HG03558 (cell line): ENCODE measurements around the gene CFC1B.
"Not testable (repeated sequence)": the region's sequence is repeated elsewhere in the genome, so short reads cannot be mapped to it uniquely, and the experiment has no call there.

Experiments used
- ATAC-seq: cut with Tn5 transposase; IDR thresholded peaks from one replicate; pipeline ENCODE4 v1.9.1; 2021; ENCODE audit warnings: moderate number of reproducible peaks; ENCODE audit not compliant: unreplicated experiment; ENCODE audit errors: extremely low read depth

The CFC1B gene

DNA sequence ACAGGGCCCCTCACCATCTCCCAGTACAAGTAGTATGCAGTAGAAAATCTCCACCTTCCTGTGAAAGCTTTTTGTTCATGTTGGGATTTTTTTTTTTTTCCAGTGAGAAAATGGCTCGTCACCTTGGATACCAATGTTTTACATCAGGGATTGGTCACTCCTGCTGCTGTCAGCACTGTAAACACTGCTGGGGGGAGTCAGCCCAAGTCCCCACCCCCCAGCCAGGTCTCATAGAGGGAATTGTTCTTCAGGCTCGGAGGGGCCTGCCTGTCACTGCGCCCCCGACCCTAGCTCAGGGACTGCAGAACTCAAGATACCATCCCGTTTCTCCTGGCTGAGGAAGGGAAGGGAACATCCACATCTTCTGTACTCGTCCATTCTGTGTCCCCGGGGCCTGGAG lies at the start of gene CFC1B:
Gene CFC1B, plus strand, starts transcription at position 231 of the 400 bp plus-strand sequence. CDS start 263 bp downstream, outside the sequence.
- not testable (repeated sequence) for ATAC-seq

DNA sequence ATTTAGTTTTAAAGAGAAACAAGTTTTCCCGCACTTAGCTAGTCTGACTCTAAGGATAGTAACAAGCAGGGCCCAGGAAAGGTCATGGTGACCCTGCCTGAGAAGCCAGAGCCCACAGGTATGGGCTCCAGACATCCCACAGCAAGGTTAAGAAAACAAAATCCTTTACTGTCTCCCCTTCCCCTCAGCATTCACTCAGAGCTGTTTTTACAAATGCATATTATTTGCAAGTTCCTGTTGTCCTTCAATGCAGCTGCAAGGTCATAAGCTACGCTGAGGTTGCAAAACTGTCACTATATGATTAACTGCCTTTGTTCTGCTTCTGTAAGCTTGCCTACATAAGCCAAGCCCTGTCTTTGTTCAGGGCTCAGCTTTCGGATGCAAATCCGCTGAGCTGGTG lies 29.9 kb upstream of the CFC1B start:
- not testable (repeated sequence) for ATAC-seq

DNA sequence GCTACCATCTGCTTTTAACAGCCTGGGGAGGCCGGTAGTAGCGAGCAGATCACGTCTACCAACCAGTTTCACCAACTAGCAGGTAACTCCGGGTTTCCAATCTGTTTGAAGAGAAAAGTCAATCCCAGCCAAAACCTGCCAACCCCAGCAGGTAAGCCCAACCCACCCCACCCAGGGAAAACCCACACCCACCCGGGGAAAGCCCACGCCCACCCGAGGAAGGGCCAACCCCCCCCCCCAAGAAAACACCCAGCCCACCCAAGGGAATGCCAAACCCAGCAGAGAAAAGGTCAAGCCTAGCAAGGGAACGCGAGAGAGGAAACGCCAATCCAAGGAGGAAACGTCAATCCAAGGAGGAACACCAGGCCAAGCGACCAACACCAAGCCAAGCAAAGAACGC lies 11.8 kb upstream of the CFC1B start, which contains the start of gene POTEI:
Gene POTEI, minus strand, starts transcription at position 101 of the 400 bp plus-strand sequence. Its CDS starts 93 bp downstream, at position 8.
- ATAC-seq = not testable (repeated sequence)

DNA sequence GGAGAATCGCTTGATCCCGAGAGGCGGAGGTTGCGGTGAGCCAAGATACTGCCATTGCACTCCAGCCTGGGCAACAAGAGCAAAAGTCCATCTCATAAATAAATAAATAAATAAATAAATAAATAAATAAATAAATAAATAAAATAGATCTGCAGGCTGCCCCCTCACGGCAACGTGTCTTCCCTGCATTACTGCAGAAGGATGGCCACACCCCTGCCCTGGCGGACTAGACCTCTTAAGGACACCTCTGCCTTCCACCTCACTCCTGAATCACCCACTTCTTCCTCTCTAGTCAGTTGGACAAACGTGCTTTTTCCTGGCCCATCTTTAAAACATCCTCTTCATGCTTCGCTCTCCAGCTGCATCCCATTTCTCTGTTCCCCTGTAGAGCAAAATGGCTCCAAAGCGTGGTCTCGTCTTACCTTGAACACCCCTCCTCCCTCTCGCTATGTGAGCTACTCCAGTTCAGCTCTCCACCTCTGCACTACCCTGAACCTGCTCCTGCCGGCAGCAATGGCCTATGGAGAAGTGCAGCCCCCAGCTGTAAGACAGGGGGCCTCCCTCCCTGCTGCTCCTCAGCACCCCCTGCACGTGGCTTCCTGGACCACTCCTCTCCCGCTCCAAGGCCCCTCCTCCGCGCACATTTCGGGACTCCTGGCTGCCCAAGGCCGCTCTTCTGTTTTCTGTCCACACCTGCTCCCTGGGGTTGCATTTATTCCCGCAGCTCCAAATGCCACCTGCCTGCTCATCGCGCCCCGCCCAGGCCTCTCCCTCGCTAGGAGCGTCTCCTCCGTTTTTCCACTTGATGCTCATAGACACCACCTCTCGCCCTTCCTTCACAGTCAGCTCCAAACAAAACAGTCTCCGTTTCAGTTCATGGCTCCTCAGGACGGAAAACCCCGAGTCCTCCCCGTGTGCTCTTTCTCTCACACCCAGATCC lies 9.9 kb upstream of the CFC1B start:
- ATAC-seq = not testable (repeated sequence)

DNA sequence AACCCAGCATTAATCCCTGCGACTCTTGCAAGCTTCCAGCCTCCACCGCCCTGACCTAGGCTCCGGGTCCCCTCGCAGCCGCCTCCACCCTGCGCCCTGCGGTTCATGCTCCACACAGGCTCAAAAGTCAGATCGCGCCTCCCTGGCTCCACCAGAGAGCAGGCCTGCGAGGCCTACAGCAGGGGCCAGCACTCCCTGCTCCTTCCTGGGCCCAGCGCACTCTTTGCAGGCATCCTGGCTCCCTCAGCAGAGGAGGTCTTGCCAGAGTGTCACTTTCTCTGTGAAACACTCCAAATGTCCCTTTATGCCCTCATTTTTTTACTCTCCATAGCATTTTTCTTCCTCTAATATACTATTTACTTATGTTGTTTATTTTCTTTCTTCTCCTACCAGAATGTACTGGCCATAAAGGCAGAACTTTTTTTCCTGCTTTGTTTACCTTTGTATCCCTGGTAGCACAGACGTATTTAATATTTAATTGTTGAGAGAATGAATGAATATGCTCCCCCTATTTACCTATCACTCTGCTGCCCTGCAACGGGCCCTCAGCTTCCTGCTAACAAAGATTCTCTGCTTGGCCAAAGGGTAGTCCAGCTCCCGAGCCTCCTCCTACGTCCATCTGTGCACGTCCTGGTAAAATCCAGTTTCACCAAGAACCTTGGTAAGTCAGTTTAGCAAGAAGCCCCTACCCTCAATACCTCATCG lies 9.1 kb upstream of the CFC1B start:
- not testable (repeated sequence) for ATAC-seq

DNA sequence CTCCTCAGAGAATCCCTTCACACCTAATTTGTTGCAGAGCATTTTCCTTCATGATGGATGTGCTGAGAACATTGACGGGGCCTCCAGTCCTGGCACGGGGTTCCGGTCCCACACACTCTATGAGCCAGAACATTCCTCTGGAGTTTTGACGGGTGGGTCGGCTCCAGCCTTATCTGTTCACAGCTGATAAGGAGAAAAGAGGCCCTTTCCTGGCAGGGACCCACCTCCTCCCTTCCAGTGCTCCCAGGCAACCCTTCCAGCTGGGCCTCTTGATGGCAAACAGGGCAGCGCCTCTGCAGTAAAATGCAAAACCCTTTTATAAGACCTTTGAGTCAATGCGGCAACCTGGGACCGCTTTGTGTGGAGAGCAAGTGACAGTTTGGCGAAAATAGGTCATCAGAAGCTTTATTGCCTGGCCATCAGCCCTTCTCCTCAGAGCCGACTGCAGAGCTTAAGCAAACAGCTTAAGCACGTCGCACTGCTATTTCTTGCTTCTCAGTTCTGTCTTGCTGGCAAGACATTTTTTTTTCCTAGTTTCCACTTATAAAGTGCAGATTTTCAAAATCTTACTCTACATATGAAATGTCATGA lies 2.4 kb upstream of the CFC1B start:
- not testable (repeated sequence) for ATAC-seq

DNA sequence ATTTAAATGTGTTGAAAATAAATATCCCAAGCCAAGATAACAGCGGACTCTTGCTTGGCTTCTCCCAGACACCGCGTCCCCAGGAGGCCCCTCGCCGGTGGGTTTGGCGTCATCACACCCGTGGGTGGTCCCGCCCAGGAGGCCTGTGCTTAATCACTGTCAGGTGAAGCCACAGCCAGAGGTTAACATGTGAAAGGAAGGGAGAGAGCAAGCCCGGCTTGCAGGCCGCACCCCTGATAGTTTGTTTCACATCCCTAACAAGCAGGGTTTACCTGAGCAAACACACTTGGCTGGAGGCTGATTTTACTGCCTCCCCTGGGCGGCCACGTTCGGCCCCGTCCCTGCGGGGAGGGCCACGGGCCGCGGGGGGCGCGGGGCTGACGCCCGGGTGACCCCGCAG lies 1.4 kb downstream of the CFC1B start:
- not testable (repeated sequence) for ATAC-seq

DNA sequence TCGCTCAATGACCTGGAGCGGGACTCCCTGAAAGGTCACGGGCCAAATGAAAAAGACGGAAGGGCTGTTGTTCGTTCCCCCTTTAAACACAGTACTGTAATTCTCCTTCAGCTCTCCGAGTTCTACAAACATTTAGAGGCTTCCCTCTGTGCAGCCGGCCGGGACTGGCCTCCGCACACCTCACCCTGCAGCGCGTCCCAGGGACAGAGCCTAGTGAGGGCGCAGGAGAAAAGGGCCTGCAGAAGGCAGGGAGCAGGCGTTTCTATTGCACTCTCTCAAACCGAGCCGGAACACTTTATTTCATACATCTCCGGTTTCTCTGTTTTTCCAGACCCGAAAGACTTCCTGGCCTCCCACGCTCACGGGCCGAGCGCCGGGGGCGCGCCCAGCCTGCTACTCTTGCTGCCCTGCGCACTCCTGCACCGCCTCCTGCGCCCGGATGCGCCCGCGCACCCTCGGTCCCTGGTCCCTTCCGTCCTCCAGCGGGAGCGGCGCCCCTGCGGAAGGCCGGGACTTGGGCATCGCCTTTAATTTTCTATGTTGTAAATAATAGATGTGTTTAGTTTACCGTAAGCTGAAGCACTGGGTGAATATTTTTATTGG lies 6.4 kb downstream of the CFC1B start:
- not testable (repeated sequence) for ATAC-seq

DNA sequence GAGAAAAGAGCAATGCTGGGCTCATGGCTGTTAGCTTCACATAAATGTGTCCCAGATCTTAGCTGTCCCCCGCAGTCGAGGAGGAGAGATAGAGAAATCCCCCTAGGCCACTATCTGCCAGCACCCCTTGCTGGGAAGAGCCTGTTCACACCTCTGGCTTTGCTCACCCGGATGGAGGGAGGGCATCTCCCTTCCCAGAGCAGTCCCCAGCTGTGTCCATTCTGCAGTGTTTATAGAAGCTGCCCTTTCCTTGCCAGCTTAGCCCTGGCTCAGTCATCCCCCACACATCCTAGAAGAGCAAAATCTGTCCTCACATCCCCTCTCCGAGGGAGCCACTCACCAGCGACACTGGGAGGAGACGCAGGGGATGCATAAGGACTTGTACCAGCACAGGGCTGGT lies 8.5 kb downstream of the CFC1B start:
- not testable (repeated sequence) for ATAC-seq

DNA sequence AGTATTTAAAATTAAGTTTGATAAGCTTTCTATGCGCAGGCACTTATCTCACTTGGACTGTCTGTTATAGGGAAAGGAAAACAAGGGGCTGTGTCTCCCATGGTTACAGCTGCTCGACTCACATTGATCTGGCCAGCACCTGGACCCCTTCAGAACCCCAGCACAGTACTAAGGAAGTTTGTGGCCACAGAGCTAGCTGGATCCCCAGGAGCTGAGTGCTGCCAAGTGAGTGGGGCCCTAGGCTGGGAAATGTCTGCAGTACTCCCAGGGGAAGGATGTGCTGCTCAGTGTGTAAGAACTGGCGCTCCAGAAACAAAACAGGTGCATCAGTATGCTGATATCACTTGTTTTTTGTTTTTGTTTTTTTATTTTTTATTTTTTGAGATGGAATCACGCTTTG lies 9.2 kb downstream of the CFC1B start:
- ATAC-seq = not testable (repeated sequence)

DNA sequence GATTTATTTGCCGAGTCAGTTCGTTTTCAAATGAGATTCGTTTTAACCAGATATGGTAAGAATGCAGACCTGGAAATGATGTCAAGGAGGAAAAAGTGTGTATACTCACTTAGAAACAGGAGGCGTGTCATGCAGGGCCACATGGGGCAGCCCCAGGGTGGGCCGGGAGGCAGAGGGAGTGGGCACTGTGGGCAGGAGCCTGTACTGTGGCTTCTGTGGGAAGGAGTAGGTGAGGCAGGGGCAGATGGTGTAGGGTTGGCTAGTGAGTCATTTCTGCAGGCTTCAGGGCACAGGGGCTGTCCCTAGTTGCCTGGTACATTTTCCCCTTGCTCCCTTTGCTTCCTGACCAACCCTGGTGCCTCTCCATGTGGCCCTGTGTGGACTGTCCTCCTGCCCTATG lies 10.2 kb downstream of the CFC1B start:
- ATAC-seq = peak; percentile 87

DNA sequence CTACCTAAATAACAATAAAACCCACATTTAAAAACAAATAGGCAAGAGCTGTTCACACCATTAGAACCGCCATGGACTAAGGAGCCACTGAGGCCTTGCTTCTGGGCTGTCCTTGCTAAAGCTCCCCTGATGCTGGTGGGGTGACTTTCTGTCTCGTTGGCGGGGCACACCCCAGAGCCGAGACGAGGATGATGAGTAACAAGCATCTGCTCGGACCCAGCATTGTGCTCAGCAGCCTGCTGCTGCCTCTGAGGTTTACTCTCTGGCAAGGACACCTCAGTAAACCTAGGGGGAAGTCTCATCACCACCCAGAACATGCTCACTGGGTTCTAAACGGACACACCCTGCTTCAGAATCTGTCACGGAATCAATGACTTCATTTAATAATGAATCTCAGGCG lies 10.7 kb downstream of the CFC1B start:
- peak; percentile 16 for ATAC-seq

DNA sequence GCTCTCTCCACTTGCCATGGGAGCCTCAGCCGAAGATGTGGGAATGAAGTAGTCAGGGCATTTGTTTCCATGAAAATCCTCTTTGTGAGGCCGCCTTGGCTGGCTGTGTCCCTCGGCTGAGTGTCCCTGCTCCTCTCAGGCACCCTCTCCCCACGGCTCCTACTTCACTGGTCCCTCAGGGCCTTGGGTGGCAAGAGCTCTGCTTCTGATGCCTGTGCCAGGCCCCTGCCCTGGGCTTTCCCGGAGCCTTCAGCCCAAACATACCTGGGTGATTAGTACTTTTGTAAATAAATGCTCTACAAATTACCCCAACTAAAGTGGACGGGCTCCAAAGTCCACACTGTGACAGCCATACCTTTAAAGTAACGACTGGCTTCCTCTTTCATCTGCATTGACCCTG lies 15.6 kb downstream of the CFC1B start:
- not testable (repeated sequence) for ATAC-seq

DNA sequence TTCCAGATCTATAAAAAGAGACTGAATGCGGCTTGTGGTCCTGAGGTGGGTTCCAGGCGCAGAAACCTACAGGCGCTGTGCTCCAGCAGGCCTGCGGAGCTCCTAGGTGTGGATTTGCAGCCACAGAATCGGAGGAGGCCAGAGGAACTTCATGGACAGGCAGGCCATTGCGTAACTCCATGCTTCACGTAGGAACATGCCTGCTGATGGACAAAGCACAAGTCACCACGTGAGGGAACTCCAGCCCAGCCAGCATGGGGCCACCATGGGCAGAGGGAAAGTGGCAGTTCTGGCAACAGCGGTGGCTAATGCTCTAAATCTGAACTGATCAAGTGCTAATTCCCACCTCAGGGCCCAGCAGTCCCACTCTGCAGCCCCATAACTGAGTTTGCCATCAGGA lies 17.2 kb downstream of the CFC1B start:
- not testable (repeated sequence) for ATAC-seq

DNA sequence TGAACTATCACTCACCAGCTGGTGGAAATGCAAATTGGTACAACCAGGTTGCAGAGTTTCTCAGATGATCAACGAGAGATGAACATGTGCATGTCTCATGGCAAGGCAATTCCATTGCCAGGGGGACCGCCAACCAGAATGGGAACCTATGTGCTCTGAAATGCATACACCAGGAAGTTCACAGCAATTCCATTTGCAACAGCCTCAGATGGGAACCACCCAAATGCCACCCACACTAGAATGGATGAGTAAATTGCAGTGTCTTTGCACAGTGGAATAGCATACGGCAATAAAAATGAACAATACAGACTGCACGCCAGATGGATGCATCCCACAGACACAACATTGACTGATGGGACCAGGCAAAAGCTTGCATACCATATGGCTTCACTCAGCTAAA lies 21.8 kb downstream of the CFC1B start:
- ATAC-seq = not testable (repeated sequence)

DNA sequence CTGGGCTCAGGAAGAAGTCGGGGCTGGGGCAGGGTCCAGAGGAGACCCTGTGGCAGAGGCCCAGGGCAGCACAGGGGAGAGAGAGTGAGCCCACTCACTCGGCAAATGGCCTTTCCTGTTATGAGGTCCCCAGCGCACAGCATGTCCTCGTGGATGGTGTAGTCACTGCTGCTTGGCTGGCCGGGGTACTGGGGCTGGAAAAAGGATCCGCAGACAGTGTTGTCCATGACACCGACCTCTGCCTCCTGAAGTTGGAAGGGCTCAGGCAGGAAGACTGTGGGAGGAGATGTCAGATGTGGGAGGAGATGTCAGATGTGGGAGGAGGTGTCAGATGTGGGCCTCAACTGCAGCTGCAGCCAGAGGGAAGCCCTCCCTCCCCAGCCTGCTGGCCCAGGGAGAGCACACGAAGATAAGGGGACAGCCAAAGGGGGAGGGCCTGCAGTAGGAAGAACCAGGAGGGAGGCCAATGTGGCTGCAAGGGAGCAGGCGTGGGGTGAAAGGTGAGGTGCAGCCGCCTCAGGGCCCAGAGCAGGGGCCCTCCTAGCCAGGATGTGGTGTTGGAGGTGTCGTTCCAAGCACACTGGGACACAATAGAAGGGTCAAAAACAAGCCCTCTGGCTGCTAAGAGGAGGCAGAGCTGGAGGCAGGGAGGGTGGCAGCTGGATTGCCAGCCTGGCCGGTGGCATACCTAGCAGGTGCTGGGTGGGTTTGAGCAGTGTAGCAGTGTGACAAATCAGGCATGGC lies 22.9 kb downstream of the CFC1B start:
- not testable (repeated sequence) for ATAC-seq

DNA sequence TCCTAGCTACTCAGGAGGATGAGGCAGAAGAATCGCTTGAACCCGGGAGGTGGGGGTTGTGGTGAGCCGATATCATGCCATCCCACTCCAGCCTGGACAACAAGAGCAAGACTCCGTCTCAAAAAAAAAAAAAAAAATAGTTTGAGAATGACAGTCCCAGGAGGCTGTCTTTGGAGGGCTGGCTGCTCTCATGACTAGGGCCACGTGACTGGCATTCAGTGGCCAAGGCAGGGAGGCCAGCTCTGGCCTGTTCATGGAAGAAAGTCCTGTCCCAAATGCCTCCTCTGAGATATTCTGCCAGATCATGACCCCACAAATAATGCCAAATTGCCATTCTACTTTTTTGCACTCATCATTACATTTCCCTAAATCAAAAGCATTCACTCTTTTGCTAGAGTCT lies 24.0 kb downstream of the CFC1B start:
- ATAC-seq = not testable (repeated sequence)

DNA sequence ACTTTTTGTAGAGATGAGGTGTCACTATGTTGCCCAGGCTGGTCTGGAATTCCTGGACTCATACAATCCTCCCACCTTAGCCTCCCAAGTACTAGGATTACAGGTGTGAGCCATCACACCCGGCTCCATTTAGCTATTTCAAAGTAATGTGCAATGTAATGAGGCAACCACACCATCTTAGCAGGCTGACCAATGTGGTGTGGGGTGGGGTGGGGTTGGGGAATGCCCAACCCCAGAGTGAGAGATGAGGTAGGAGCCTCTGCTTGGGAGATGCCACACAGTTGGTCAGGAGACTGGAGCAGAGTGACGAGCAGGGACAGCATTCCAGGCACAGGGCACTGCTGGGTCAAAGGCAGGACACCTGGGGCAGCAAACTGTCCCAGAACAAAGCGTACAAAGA lies 27.4 kb downstream of the CFC1B start:
- ATAC-seq = not testable (repeated sequence)

DNA sequence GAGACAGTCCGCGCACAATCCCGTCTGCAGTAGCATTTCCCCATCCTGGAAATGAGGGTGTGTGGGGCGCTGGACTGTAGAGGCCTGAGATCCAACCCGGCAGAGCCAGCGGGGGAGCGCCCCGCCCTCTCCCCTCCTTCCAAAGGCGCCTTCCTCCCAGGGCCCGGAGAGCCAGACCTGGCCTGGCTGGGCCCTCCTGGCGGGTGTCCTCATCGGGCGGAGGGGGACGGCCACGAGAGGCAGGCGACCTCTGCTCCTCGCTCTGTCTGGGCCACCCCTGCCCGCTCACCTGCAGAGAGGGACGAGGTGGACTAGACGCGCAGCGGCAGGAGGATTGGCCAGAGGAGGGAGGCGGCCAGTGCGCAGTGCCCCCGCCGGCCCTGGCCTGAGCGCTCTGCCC lies 28.5 kb downstream of the CFC1B start:
- not testable (repeated sequence) for ATAC-seq

DNA sequence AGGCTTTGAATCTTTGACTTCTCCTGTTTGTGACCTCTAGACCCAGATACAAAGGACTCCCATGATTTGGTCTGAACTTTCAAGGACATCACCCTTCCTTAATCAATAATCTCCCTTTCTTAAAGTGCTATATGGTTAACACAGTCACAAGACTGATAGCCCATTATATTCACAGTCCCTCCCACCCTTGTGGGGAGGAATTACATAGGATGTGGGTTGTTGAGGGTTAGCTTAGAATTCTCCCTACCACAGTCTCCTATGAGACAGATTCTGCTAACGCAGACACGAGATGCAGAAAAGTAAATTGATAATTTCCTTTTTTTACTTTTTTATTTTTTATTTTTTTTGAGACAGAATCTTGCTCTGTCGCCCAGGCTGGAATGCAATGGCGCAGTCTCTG lies 33.2 kb downstream of the CFC1B start:
- ATAC-seq = not testable (repeated sequence)
